Testis (tissue), 3 donors: Measurements from ENCODE around the gene ZNF768. TPM values are rescaled to one million over a fixed set of nuclear protein-coding genes. Genes with fewer than 3 reads are reported as not detected.

ENCODE experiments used
- DNase-seq: peaks from one replicate; pipeline ENCODE4 v3.0.0-alpha.2; 2019
- H3K27ac ChIP-seq, 2 donors: fragments of 200-600 bp; sonication (generic); one replicate each; pipeline ENCODE4 v1.5.1; 2019
- H3K27me3 ChIP-seq: fragments of 200-600 bp; sonication (generic); one replicate; pipeline ENCODE4 v1.5.1; 2019
- H3K36me3 ChIP-seq: fragments of 200-600 bp; sonication (generic); one replicate; pipeline ENCODE4 v1.5.1; 2017; ENCODE audit warnings: low read depth; ENCODE audit errors: missing control alignments
- H3K4me1 ChIP-seq: fragments of 200-600 bp; sonication (generic); one replicate; pipeline ENCODE4 v1.5.1; 2019
- H3K4me3 ChIP-seq, 2 donors: fragments of 200-600 bp; sonication (generic); one replicate each; pipeline ENCODE4 v1.5.1; 2017 to 2019
- H3K9me3 ChIP-seq: fragments of 200-600 bp; sonication (generic); one replicate; pipeline ENCODE4 v1.5.1; 2017
- CTCF ChIP-seq, 3 experiments: fragments of 450-650 bp in 2 of 3; fragments of 200-600 bp in 1 of 3; sonication (generic) in 1 of 3; IDR thresholded peaks; one replicate each; pipeline ENCODE4 v1.5.1; 2016 to 2019; ENCODE audit warnings: antibody characterized with exemption in 3 of 3, mild to moderate bottlenecking in 2 of 3, moderate library complexity in 1 of 3
- POLR2A ChIP-seq: fragments of 450-650 bp; IDR thresholded peaks from one replicate; pipeline ENCODE4 v1.6.1; 2017; ENCODE audit warnings: antibody characterized with exemption, mild to moderate bottlenecking, moderate library complexity
- WGBS, 2 donors: methylation state at CpG; one replicate each; pipeline ENCODE4 v1.1.5; 2018; 5-methylcytosine and 5-hydroxymethylcytosine counted together
- intact Hi-C: fragments of 100-400 bp; cut with DNase I; formaldehyde crosslinking; loops from one replicate; pipeline ENCODE4 v1.15.1; 2023; ENCODE audit warnings: low total_unique reads
- polyA plus RNA-seq: library from polyadenylated mRNA; stranded (reverse); fragments of 350-450 nt; fragmentation: Illumina TruSeq; extraction: RNeasy Lipid Tissue Mini Kit (QIAGEN cat#74804); gene quantifications from one replicate; pipeline ENCODE4 v1.2.3, GENCODE V29; 2014; ENCODE audit warnings: low read depth, low replicate concordance; ENCODE audit not compliant: insufficient read depth
- total RNA-seq, 2 donors: library from RNA; depleted of rRNA; stranded (reverse); fragments of >200 nt; gene quantifications; one replicate each; pipeline ENCODE4 v1.2.3, GENCODE V29; 2016

The ZNF768 gene
- total and polyA plus RNA-seq, 3 donors from 2014 or later, result 52.2 to 64.3 (median 52.3) TPM

- Histone ChIP-seq H3K4me1 (no peaks in the 10 kb centered on the region), H3K27ac (no peak overlapping the region), H3K4me3 (no peak overlapping the region), H3K9me3 (no peaks in the 10 kb centered on the region), H3K27me3 (no peaks in the 10 kb centered on the region), H3K36me3 (no peaks in the 10 kb centered on the region)
- 69 to 71% methylated on average over 12 of the region's 12 CpGs for WGBS, 2 donors
- intact Hi-C loops, result no loop called here
- no peak for TF ChIP-seq POLR2A
- no peak for TF ChIP-seq CTCF (IDR thresholded peaks at IDR 0.05)
- DNase-seq, result no peak
Measured at GRCh38 chr16:30494709-30495108, 31.7 kb downstream of the ZNF768 start.

- 81 to 86% methylated on average over 8 to 11 of the region's 11 CpGs for WGBS, 2 donors
- no peak overlapping the region for H3K27ac ChIP-seq
- intact Hi-C loops, result no loop called here
Measured at GRCh38 chr16:30493941-30494488, 32.4 kb downstream of the ZNF768 start.

GRCh38 chr16:30491744-30492308 lies 34.5 kb downstream of the ZNF768 start:
- Histone ChIP-seq H3K27ac (no peak overlapping the region), H3K4me3 (no peak overlapping the region), H3K4me1 (no peaks in the 10 kb centered on the region), H3K36me3 (no peaks in the 10 kb centered on the region), H3K27me3 (no peaks in the 10 kb centered on the region), H3K9me3 (no peaks in the 10 kb centered on the region)
- no peak for DNase-seq
- intact Hi-C loops, result no loop called here
- TF ChIP-seq POLR2A (no peak), CTCF (IDR thresholded peaks at IDR 0.05) (no peak)
- 62 to 64% methylated on average over 6 of the region's 6 CpGs for whole genome bisulfite sequencing, 2 donors

More at GRCh38 chr16:30493941-30494488, 32.4 kb downstream of the ZNF768 start:
- H3K27me3 ChIP-seq, result no peaks in the 10 kb centered on the region
- no peak for DNase-seq
- no peaks in the 10 kb centered on the region for H3K4me1 ChIP-seq
- H3K4me3 ChIP-seq, result no peak overlapping the region
- H3K36me3 ChIP-seq, result no peaks in the 10 kb centered on the region
- TF ChIP-seq POLR2A, result no peak
- H3K9me3 ChIP-seq, result no peaks in the 10 kb centered on the region

- Histone ChIP-seq H3K4me3 (no peak overlapping the region), H3K27me3 (no peaks in the 10 kb centered on the region), H3K36me3 (no peaks in the 10 kb centered on the region), H3K4me1 (no peaks in the 10 kb centered on the region), H3K9me3 (no peaks in the 10 kb centered on the region), H3K27ac (no peak overlapping the region)
- TF ChIP-seq CTCF (IDR thresholded peaks at IDR 0.05) (no peak), POLR2A (no peak)
- 82 to 90% methylated on average over 4 of the region's 4 CpGs for WGBS, 2 donors
- no peak for DNase-seq
- intact Hi-C loops, result no loop called here
Measured at GRCh38 chr16:30491229-30491628, 35.1 kb downstream of the ZNF768 start.

GRCh38 chr16:30490210-30490609 lies 36.2 kb downstream of the ZNF768 start:
- no peaks in the 10 kb centered on the region for H3K36me3 ChIP-seq
- H3K27me3 ChIP-seq, result no peaks in the 10 kb centered on the region
- TF ChIP-seq CTCF (IDR thresholded peaks at IDR 0.05), result no peak
- TF ChIP-seq POLR2A, result no peak
- no peaks in the 10 kb centered on the region for H3K9me3 ChIP-seq
- H3K4me1 ChIP-seq, result no peaks in the 10 kb centered on the region
- DNase-seq, result no peak
- H3K4me3 ChIP-seq, result no peak overlapping the region
- 79 to 86% methylated on average over 6 of the region's 6 CpGs for WGBS, 2 donors
- intact Hi-C loops, result no loop called here
- no peak overlapping the region for H3K27ac ChIP-seq
